G401.6 (cell line): ENCODE results near the gene KLHL3.
"Not testable (repeated sequence)": the region's sequence is repeated elsewhere in the genome, so short reads cannot be mapped to it uniquely, and the experiment has no call there.

ENCODE experiments used
- FAIRE-seq: peaks from 2 replicates; lab custom pipeline; 2012; peaks lifted over from hg19 to GRCh38; lab: Jason Lieb, UNC

KLHL3 gene

GRCh38 chr5:137666461-137666850 is 69.4 kb downstream of the KLHL3 start:
- no peak for FAIRE-seq

- no peak for FAIRE-seq
These were observed 70.0 kb downstream of the KLHL3 start for GRCh38 chr5:137665678-137666460.

GRCh38 chr5:137660349-137660817 is 75.5 kb downstream of the KLHL3 start:
- no peak for FAIRE-seq

- no peak for FAIRE-seq
These were observed 76.7 kb downstream of the KLHL3 start for GRCh38 chr5:137659209-137659608.

- no peak for FAIRE-seq
These were observed 77.6 kb downstream of the KLHL3 start for GRCh38 chr5:137658324-137658723.

- no peak for FAIRE-seq
These were observed 78.8 kb downstream of the KLHL3 start for GRCh38 chr5:137657073-137657472.

- no peak for FAIRE-seq
These were observed 79.3 kb downstream of the KLHL3 start for GRCh38 chr5:137656558-137656957.

- FAIRE-seq = no peak
These were observed 84.9 kb downstream of the KLHL3 start for GRCh38 chr5:137651022-137651421.

GRCh38 chr5:137649228-137649935 is 86.5 kb downstream of the KLHL3 start:
- FAIRE-seq = no peak

- no peak for FAIRE-seq
These were observed 87.5 kb downstream of the KLHL3 start for GRCh38 chr5:137648361-137648760.

- FAIRE-seq = no peak
These were observed 88.5 kb downstream of the KLHL3 start for GRCh38 chr5:137647401-137647800.

- no peak for FAIRE-seq
These were observed 89.1 kb downstream of the KLHL3 start for GRCh38 chr5:137646761-137647160.

GRCh38 chr5:137643081-137643480 is 92.8 kb downstream of the KLHL3 start:
- FAIRE-seq = not testable (repeated sequence)

GRCh38 chr5:137642091-137642490 is 93.8 kb downstream of the KLHL3 start:
- no peak for FAIRE-seq

- FAIRE-seq = no peak
These were observed 94.7 kb downstream of the KLHL3 start for GRCh38 chr5:137641148-137641547.

- FAIRE-seq = no peak
These were observed 96.2 kb downstream of the KLHL3 start for GRCh38 chr5:137639645-137640044.

- no peak for FAIRE-seq
These were observed 97.0 kb downstream of the KLHL3 start for GRCh38 chr5:137638841-137639240.

- no peak for FAIRE-seq
These were observed 98.8 kb downstream of the KLHL3 start for GRCh38 chr5:137636830-137637714.

GRCh38 chr5:137636099-137636498 is 99.8 kb downstream of the KLHL3 start:
- FAIRE-seq = no peak

- FAIRE-seq = no peak
These were observed 100.4 kb downstream of the KLHL3 start for GRCh38 chr5:137635521-137635921.

GRCh38 chr5:137633896-137634295 is 102.0 kb downstream of the KLHL3 start:
- no peak for FAIRE-seq

- FAIRE-seq = no peak
These were observed 103.2 kb downstream of the KLHL3 start for GRCh38 chr5:137632716-137633115.

GRCh38 chr5:137631453-137631852 is 104.4 kb downstream of the KLHL3 start:
- no peak for FAIRE-seq
